TTC549 (cell line): ENCODE data around the gene GRAMD4.

ENCODE experiments used
- FAIRE-seq: peaks from 2 replicates; lab custom pipeline; 2012; peaks lifted over from hg19 to GRCh38; lab: Jason Lieb, UNC

GRAMD4 gene

DNA sequence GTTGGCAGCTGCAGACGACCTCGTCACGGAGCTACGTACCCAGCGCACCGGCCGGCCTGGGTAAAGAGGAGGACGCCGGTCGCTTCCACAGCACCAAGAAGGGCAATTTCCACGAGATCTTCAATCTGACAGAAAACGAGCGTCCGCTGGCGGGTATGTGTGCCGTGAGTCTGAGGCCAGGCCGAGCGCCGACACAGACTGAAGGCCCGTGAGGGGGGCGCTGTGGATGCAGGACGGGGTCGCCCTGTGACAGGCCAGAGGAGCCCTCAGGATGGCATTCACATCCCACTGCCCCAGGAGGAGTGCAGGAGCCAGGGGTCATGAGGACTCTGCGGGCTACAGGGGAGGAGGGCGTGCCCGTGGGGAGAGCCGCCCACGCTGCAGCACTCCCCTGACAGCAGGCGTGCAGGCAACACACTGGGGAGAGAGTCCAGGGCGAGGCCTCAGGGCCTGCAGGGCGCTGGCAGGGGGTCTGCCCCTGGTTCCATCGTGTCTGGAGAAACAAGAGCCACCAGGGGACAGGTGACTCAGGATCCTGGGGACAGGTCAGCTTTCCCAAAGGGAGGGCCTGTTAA is 53.6 kb downstream of the GRAMD4 start:
- no peak for FAIRE-seq

DNA sequence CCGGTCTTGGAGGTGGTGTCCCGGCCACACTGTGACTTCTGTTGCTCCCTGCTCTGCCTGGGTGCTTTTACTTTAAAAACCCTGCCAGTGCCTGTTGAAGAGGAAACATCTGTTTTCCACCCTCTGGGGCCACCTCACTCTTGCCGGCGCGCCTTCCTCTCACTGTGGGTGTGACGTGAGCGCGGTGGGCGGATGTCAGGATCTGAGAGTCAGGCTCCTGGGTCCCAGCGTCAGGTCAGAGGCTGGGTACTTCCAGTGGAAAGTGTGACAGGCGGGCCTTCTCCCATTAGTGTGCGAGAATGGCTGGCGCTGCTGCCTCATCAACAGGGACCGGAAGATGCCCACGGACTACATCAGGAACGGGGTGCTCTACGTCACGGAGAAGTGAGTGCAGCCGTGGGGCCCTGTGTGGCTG is 54.2 kb downstream of the GRAMD4 start:
- FAIRE-seq = no peak

DNA sequence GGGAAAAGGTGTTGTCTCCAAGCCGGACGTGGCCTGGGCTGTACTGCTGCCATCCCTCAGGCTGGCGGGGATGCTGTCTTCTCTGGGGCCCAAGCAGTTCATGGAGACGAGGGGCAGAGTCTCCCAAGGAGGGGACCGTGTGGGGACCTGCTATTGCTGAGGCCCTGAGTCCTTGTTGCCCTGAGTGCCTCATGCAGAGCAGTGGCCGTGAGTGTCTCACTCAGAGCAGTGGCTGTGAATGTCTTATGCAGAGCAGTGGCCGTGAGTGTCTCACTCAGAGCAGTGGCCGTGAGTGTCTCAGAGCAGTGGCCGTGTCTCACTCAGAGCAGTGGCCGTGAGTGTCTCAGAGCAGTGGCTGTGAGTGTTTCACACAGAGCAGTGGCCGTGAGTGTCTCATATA is 54.7 kb downstream of the GRAMD4 start:
- FAIRE-seq = no peak

DNA sequence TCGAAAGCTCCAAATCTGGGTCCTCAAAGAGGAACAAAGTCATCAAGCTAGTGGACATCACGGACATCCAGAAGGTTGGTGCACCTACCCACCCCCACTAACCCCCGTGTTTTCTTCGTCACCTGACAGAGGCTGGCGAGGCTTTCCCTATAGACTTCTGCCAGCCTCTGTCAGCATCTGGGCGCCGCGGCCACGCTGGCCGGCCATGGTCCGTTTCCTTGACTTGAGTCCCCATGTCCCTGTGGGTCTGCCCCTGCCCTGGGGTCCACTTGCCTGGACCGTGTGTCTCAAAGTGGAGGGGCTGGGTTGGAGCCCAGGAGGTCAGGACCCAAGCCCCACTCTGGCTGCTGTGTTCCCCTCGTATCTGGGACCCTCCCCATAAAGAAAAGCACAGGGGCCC is 55.3 kb downstream of the GRAMD4 start:
- no peak for FAIRE-seq

DNA sequence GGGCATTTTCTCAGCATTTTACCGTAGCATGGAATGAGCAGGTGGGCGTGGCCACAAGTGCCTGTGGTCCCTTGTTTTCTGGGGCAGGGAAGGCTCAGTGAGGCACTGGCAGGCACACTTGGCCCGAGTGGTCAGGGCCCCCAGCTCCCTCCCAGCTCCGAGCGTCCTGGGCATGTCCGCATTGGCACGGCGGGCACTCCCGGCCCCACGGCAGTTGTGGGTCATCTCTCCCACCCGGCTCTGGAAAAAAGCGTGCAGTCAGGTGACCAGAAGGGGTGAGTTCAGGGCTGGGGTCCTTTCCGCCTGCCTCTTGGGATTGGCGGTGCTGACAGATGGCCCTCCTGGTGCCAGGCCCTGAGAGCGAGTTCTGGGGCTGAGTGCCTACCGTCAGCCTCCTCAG is 55.8 kb downstream of the GRAMD4 start:
- FAIRE-seq = no peak

DNA sequence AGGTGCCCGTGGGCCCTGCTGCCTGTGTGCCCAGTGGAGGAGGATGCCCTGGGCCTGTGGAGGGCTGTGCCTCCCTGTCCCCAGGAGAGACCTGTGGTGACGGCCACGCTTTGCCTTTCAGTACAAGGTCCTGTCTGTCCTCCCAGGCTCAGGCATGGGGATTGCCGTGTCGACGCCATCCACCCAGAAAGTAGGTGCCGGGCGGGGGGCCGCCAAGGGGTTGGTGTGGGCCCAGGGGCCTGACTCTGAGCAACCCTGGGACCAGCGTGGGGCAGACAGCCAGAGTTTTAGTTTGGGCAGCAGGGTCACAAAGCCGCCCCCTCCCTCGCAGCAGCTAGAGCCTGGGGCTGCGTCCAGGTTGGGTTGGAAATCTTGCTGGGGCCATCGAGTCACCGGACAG is 56.3 kb downstream of the GRAMD4 start:
- FAIRE-seq = no peak

DNA sequence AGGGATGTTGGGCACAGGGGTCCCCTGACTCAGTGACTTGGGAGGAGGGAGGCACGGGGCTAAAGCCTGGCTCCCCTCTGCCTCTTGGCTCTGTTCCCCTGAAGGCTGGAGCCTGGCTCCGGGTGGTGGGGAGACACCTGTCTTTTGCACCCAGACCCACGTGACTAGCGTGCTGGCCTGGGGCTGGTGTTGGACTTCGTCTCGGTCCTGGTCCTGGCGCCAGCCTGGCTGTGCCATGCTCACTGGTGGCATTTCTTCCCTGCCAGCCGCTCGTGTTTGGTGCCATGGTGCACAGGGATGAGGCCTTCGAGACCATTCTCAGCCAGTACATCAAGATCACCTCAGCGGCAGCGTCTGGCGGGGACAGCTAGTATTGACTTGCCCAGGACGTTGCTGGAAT is 56.7 kb downstream of the GRAMD4 start:
- FAIRE-seq = no peak

DNA sequence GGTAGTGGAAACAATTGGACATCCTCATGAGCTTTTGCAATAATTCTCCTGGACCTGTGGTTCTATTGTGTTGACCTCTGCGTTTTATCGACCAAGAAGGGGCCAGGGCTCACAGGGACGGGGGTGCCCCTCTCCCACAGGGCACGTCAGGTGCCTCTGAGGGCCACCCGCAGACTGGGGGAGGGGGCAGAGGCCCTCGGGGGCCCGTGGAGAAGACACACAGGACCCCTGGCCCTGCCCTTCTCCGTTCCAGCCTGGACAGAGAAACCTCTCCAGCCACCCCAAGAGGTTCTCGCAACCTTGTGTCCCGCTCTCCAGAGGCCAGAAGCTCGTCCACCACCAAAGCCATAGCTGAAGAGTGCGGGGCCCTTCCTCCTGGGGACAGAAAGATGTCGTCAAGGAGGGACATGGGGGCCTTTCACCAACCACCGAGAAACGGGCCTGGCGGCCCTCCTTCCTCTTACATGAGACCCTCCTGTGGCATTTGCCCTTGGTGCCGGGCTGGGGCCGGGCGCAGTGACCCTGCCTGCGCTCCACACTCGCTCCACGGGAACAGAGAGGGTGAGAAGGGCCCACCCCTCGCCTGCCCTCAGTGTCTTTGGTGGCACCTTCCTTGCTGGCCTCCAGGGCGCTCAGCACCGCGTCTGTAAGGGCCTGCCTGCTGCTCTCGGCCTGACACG is 57.3 kb downstream of the GRAMD4 start:
- no peak for FAIRE-seq

DNA sequence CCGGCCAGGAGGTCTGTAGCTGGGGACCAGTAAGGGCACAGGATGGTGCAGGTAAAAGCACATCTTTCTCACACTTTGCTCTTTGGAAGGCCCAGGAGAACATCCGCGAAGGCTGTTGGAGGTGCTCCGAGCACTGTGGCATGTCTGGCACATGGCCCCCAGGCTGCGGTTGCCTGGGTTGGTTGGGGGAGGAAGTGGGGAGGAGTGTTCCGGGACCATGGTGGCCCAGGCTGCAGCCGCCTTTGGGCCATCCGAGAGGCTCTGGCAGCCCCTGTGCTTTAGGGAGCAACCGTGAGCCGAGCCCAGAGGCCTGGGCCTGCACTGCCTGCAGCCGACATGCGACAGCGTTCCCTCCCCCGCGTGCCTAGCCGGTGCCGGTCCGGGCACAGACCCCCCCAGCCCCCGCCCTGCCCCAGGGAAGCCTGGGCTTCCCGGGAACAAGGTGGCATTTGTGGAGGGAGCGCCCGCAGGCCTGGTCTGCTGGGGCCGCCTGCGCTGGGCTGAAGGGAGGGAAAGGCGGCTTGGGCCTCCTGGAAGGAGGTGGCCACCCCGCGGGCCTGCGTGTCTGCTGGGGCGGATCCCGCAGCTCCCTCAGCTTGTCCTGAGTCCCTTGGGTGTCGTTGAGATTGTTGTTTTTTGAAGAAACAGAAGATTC is 57.9 kb downstream of the GRAMD4 start:
- no peak for FAIRE-seq

DNA sequence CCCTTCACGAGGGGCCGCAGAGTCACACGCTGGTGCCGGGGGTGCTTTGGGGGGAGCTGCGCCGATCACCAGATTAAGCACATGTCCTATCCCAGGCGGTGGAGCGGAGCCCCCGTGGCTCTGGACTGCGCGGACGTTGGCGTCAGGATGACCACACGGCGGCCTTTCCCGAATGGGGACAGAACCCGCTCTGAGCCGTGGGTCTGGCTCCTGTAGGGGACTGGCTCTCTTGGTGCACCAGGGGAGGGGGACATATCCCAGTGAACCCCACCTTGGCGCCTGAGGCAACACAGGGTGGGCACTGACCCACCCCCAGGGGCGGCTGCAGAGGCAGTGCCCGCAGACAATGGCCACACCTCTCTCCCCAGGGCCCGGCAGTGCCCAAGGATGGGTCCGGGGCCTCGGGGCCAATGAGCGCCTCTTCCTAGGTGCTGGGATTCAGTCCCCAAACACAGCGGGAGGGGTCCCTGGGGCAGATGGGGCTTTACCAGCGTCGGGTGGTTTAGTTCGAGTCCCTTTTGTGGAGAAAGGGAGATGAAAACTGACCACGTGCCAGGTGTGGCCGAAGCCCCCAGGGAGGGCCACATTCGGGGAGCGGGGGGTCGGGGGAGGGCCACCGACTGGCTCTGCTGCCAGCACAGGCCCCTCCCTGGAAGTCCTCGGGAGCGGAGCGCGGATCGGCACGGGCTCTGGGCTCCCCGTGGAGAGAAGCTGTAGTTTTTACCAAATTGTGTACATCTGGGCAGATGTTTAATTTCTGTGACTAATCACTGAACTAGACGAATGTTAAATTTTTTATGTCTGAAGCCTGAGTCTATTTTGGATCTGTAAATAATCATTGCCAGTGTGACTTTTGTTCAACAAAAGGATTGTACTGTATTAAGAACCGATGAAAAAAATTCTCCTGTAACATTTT is 58.9 kb downstream of the GRAMD4 start:
- no peak for FAIRE-seq

DNA sequence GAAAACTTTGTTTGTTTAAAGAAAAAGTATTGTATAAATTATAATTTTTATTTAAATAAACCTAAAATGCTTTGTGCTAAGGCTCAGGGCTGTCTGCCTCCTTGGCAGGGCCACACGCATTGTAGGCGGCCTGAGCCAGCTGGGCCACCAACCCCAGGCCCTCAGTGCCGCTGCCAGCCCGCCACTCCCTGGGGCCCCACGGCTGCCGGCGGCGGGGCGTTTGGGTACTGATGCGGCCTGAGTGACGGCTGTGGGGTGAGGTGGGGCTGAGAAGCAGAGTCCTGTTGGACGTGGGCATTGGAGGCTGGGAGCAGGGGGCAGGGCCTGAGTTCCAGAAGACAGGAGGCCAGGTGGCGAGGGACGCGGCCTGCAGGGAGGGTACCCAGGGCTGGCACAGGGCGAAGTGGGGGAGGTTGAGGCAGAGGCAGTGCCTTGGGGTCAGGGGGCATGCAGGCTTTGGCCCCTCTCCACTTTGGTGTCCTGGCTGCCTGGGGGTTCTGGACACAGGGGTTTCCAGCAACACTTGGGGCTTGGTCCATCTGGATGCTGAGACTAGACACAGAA is 59.6 kb downstream of the GRAMD4 start:
- no peak for FAIRE-seq

DNA sequence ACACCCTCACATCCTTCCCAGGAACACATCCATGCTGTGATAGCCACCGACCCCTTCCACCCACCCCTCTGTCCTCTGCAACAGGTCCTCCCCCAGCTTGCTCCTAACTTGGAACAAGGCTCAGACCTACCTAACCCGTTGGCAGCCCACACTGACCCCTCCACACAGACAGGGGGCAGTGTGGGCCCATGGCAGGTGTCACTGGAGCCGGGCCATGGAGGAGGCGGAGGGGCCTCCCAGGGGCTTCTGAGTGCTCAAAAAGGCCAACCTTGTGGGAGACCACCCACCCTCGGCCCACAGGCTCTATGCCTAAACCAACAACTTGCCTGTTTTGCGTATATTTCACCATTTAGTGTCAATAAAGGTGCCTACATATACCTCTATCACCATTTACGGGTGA is 60.8 kb downstream of the GRAMD4 start:
- no peak for FAIRE-seq

DNA sequence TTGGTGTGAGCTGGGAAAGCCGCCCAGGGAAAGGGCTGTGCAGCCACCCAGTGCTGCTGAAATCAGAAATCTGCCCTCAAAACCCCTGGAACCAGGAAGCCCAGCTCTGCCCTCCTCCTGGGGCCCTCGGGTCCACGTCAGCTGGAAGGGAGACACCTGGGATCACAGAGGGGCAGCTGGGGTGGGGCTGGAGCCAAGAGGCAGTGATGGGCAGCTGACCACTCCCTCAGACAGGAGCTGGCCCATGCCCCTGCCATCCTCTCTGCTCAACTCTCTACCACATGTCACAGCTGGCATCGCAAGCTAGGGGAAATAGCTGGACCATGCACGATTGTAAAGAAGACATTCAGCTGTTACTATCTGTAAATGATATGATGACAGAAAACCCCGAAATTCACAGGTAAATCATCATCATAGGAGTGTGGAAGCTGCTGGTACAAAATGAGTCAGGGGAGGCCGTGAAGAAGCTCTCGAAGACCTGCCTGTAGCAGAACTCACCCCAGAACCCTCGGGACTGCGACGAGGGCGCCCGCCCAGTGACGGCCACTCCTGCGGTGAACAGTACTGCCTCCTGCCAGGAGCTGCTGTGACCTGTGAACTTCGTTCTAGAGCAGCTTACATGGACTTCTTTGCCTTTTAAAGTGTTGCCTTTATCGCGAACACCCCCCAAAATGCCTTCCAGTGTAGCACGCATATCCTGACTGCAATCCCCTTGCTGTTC is 62.0 kb downstream of the GRAMD4 start:
- FAIRE-seq = no peak

DNA sequence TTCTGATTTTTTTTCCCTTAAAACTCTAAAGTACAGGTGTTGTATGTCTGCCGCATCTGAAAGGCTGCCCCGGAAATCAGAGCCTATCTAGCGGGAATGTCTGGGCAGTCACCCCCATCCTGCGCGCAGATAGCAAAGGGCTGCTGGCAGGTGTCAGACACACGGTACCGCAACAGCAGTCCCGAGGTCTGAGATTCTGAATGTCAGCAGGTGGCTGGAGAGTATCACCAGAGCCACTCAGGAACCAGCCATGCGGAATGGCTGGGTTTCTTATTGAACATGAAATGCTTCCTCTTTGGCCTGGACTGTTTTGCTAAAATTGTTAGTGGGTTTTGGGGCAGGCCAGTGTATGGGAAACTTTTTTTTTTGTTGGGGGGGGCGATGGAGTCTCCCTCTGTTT is 64.5 kb downstream of the GRAMD4 start:
- no peak for FAIRE-seq

DNA sequence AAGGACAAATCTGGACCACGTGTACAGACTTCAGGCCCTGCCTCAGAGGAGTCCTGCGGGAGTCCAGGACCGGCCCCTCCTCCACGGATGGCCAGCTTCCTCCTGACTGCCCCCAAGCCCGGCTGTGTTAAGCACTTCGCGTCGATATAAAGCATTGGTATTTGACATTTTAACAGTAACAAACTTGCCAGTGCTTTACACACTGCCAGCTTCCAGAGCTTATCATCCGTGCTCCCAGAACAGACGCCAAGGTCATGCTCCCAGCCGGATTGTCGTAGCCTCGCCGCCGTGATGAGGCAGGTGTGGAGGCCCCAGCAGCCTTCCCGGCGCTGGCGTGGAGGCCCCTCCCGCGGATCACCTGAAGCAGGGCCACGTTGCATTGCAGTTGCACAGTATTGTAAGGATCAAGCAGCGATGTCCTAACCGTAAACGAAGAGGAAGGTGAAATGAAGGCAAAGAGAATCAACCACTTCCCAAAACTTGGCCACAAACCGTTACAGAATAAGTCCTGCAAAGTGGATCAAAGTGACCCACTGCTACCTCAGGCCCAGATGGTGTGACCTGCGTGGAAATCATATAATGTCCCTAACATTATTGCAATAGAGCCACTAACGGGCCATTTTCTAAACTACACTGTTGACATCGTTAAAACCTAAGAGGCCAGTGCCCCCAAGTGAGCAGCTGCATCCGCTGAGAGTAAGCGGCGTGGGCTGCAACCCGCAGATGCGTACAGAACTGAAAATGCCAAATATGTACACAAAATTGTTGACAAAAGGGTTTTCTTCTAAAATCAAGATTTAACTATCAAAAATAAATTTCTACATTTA is 66.2 kb downstream of the GRAMD4 start:
- no peak for FAIRE-seq

DNA sequence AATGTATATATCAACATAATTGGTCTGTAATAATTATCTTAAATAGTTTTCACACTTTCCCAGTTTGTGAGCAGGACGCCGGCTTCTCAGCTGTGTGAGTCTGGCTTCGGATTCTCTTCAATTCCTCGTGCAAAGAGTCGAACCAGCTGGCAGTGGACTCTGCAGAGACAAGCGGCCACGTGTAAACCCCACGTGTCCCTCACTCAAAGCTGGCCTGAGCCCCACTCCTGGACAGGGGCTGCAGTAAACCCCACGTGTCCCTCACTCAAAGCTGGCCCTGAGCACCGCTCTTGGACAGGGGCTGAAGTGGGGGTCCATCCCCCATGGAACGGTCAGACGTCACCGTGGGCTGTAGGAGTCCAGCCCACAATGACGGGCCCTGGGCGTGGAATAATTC is 66.9 kb downstream of the GRAMD4 start:
- FAIRE-seq = no peak

DNA sequence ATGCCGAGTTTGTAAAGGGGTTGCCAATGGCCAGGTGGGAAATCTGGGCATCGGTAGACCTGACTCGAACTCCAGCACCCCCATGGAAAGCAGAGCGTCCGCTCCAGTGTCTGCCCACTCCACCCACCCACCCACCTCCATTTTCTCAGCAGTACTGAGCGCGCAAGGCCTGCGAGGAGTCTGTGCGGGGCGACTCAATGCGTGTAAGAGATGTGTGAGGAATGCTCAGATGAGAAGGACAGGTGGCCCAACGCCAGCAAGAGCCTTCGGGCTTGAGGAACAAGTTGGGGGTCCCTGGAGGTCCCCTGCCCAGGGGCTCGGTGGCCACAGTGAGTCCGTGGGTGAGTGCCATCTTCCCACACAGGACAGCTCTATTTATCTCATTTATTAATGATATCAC is 67.3 kb downstream of the GRAMD4 start:
- FAIRE-seq = no peak

DNA sequence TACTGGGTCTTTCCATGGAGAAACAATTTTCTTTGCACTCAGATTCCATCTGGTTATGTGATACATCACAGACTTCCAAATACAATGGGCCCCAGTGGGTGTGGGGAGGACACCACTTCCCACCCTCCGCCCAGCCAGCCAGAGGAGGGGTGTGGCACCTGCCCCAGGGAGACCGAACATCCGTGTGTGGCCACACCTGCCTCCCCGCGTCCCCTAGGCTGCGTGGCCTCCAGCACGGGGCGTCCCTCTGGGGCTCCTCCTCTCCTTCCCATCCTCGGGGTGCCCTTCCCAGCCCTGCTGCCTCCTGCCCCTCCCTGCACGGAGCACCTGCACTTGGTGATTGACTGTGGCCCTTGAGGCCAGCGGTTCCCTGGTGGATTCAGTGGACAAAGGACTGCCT is 68.8 kb downstream of the GRAMD4 start:
- FAIRE-seq = no peak

DNA sequence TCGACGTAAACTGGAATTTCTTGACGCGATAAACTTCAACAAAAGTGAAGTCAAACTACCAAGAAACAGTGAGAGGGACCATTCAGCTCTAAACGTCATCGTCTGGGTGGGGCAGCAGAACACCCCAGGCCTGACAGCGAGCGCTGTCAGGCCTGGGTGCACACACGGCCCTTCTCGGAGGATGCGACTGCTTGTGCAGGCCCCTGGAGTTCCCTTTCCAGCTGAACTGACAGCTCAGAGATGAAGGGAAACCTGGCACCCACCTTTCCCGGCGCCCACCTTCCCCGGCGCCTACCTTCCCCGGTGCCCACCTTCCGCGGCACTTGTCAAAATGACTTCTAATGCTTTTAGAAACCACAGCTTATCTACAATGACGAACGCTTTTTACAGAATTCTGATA is 70.0 kb downstream of the GRAMD4 start:
- no peak for FAIRE-seq

DNA sequence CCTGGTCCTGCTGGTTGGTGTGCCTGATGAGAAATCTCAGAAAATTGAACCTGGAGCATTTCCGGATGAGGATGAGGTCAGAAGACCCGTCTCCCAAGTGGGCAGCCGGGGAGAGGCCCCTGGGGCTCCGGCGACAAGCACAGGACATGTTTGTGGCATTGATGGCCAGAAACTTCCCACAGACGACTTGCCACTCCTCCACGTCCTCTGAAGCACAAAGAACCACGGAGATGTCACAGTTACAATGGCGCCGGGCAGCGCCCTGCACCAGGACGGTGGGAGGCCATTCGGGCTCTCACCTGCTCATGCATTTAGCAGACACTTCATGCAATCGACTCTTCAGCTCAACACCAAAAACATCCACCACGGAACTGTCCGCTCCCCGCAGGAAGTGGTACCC is 71.4 kb downstream of the GRAMD4 start:
- no peak for FAIRE-seq
